GM18873 (cell line): ENCODE measurements around the gene FFAR3.

ENCODE experiments used
- ATAC-seq: cut with Tn5 transposase; IDR thresholded peaks from one replicate; pipeline ENCODE4 v1.9.1; 2021; ENCODE audit warnings: mild to moderate bottlenecking, moderate library complexity, moderate number of reproducible peaks; ENCODE audit not compliant: unreplicated experiment, low FRiP score

The FFAR3 gene

DNA sequence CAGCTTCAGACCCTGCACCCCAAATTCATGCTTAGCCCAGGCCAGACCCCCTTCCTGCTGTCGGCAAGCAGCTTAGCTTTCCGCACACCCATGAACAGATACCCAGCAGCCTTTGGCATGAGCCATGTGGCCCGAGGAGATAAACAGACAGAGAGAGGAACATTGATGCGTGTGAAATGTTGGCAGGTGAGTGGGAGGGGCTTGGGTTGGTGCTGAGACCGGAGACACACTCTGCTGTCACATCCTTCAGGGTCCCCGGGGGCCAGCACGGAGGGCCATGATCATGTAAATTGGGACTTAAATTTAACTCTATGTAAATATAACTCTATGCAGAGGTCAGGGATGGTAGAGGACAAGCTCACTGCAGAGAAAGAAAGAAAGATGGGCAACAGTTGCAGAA, 27.8 kb upstream of the FFAR3 start:
- peak; percentile 50 for ATAC-seq

DNA sequence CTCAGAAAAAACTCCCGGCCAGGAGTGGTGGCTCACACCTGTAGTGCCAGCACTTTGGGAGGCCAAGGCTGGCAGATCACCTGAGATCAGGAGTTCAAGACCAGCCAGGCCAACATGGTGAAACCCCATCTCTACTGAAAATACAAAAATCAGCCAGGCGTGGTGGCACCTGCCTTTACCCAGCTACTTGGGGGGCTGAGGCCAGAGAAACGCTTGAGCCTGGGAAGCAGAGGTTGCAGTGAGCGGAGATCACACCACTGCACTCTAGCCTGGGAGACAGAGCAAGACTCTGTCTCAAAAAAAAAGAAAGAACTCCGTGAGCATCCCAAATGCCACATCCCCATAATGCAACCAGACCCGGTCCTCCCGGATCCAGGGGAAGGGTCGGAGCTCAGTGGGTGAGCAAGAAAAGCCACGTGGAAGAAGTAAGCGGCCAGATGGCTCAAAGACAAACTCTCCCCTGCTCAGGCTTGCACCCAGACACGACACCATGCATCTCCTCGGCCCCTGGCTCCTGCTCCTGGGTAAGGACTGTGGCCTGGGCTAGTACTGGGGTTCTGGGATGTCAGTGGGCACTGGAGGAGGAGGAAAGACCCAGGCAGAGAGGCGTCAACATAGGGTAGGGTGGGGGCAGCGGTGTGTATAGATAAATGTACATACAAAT, 26.6 kb upstream of the FFAR3 start:
- no peak for ATAC-seq

DNA sequence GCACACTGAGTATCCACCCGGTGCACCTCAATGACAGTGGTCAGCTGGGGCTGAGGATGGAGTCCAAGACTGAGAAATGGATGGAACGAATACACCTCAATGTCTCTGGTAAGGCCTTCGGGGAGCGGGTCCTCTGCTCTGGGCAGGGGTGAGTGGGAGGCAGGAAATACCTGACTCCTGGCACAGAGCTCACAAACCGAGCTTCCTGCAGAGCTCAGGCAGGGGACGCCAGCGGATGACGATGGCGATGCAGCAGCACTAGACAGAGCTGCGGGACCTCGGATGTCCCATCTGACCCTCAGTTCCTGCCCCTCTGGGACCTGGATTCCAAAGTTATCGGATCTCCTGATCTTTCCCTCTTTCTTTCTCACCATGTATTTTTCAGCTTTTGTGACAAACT, 25.4 kb upstream of the FFAR3 start:
- no peak for ATAC-seq

DNA sequence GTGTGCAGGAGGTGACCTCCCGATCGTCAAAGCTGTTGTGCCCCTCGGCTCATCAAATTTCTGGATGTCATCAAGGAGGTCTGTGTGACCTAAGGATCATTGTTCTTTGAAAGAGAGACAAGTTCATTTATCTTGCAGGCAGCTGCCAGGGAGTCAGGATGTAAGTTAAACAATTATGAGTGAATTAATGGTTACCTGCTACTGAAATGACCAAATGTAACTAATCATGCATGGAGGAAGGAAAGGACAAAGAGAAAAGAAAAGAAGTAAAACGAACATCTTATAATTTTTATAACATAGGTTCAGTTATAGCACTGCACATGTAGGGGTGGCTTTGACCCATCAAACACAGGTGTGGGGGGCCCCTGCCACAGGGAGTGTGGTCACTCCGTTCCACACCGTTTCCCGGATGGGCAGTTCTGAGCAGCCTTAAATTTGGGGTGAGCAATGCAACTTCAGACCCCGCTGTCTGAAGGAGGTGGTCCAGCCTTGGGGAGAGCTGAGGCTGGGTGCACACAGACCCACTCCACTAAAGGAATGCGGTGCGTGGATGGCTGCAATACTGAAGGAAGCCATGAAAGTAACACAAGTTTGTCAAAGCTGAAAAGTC, 24.0 kb upstream of the FFAR3 start:
- ATAC-seq, result no peak

DNA sequence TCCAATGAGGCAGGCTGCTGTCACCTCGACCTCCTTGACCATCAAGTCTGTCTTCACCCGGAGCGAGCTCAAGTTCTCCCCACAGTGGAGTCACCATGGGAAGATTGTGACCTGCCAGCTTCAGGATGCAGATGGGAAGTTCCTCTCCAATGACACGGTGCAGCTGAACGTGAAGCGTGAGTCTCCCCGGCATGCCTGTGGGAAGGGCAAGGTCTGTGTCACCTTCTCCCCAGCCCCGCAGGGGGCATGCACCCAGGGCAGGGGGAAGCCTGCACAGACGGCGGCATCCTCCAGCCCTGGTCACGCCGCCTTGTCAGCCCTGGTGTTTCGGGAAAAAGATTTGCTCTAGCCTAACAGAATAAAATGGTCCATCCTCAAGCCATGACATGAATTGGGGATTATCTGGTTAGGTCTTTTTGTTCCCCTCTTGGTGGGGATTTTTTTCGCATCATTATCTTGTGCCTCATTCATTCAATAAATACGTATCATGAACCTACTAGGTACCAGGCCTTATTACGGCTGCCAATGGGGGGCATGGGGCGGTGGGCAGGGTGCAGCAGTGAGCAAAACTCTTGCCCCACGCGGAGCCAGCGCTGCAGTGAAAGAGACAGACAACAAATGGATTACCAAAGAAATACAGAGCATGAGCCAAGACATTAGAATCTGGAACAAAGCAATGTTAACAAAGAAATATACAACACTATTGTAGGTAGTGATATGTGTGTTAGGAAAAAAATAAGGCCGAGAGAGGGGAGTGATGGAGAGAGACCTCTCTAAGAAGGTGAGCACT, 21.9 kb upstream of the FFAR3 start:
- ATAC-seq, result no peak

DNA sequence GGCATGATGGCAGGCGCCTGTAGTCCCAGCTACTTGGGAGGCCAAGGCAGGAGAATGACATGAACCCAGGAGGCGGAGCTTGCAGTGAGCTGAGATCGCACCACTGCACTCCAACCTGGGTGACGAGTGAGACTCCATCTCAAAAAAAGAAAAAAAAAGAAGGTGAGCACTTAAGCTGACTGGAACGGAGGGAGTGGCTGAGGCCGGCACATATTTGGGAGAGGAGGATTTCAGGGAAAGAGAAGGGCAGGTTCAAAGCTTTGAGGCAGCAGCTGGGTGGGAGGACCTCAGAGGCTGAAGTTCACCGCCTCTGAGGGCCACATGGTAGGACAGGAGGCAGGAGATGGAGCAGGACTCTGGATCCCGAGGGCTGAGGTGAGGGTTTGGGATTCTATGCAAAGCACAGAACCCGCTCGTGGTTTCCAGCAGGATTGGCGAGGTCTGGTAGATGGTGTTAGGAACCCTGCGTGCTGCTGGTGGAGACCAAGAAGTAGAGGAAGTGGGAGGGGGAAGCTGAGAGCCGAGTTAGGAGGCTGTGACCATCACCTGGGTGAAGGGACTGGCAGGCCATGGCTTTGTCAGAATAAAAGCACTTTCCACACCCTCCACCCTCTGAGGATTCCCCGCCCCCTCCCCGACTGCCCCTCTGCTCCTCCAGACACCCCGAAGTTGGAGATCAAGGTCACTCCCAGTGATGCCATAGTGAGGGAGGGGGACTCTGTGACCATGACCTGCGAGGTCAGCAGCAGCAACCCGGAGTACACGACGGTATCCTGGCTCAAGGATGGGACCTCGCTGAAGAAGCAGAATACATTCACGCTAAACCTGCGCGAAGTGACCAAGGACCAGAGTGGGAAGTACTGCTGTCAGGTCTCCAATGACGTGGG, 20.9 kb upstream of the FFAR3 start:
- ATAC-seq, result no peak

DNA sequence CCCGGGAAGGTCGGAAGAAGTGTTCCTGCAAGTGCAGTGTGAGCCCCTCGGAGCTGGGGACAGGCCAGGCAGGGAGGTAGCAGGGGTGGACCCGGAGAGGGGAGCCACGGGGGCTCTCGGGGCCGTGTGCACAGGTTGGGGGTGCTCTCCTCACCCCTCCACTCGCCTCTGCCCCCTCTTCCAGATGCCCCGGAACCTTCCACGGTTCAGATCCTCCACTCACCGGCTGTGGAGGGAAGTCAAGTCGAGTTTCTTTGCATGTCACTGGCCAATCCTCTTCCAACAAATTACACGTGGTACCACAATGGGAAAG, 20.3 kb upstream of the FFAR3 start:
- ATAC-seq, result no peak

DNA sequence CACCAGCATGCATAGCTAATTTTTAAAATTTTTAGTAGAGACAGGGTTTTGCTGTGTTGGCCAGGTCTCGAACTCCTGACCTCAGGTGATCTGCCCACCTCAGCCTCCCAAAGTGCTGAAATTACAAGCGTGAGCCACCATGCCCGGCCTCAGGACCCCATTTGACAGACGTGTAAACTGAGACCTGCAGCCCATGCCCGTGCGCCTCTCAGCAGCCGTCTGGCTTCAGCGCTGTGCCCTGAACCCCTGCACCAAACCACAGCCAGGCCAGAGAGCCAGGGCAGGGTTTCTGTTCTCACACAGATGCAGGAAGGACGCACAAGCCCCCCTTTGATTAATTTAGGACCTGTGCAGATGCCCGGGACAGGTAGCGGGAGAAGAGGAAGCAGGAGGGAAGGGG, 17.8 kb upstream of the FFAR3 start:
- no peak for ATAC-seq

DNA sequence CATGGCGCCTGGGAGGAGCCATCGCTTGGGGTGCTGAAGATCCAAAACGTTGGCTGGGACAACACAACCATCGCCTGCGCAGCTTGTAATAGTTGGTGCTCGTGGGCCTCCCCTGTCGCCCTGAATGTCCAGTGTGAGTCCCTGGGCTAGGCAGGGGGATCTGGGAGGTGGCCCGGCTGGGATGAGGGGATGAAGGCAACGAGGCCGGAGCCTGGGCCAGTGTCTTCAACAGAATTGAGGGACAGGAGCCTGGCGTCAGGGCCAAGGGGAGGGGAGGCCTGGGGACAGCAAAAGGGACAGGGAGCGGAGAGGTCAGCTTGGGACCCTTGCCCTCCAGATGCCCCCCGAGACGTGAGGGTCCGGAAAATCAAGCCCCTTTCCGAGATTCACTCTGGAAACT, 17.3 kb upstream of the FFAR3 start:
- ATAC-seq, result no peak

DNA sequence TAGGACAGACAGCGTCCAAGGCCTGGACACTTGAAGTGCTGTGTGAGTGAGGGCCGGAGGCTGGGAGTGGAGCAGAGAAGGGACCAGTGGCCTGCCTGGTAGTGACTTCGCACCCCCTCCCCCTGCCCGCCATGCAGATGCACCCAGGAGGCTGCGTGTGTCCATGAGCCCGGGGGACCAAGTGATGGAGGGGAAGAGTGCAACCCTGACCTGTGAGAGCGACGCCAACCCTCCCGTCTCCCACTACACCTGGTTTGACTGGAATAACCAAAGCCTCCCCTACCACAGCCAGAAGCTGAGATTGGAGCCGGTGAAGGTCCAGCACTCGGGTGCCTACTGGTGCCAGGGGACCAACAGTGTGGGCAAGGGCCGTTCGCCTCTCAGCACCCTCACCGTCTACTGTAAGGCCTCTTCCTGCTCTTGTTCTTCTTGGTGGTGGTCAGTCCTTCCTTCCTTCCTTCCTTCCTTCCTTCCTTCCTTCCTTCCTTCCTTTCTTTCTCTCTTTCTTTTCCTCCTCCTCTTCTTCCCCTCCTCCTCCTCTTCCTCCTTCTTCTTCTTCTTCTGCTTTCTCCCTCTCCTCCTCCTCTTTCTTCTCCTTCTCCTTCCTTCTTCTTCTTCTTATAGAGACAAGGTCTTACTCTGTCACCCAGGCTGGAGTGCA, 16.6 kb upstream of the FFAR3 start:
- ATAC-seq, result no peak

DNA sequence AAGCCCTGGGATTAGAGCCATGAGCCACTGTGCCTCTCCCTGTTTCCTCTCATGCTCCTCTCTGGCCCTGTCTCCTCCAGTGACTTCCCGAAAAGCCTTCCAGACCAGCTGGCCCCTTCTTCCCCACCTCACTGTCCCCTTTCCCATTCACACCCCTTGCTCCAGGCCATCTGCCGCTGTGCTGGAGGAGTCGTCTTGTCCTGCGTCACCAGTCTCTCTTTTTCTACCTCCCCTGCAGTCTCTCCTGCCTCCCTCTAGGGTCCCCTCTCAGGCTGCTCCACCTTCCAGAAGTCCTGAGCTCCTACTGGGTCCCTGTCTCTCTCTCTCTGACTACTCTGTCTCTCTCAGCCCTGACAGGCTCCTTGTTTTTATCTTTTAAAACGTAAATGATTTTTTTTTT, 15.8 kb upstream of the FFAR3 start:
- no peak for ATAC-seq

DNA sequence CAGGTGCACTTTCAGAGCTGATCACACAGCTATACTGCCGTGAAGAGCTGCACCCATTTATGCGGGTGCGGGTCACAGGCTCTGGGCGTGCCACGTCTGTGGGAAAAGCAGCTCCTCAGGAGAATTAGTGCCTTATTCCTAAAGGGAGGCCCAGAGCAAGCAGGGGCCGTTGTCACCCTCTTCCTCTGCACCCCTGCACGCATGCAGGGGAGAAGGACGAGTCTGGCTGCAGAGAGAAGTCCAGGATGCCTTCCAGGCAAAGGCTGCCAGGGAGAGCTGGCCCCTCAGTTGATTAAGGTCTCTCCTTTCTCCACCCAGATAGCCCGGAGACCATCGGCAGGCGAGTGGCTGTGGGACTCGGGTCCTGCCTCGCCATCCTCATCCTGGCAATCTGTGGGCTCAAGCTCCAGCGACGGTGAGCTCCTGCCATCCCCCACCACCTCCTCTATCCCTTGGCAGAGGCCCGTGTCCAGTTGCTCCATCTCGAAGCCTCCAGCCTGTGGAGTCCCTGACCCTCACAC, 13.7 kb upstream of the FFAR3 start:
- ATAC-seq, result no peak

DNA sequence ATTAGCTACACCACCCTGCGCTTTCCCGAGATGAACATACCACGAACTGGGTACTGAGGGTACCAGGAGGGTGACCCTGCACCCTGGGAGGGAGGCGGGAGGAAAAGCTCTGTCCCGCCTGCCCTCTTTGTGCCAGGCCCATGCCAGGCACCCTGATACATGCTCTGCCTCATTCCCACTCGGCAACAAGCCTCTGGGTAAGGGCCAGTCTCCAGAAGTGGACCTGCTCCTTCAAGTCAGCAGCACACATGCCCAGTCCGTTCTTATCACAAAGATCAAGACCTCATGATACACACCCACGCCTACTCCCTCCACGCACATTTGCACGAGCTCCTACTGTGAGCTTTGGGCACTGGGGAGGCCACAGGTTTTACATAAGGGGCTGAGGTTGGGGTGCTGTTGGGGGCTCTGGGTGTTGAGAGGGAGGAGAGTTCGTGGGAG, 12.6 kb upstream of the FFAR3 start:
- no peak for ATAC-seq

DNA sequence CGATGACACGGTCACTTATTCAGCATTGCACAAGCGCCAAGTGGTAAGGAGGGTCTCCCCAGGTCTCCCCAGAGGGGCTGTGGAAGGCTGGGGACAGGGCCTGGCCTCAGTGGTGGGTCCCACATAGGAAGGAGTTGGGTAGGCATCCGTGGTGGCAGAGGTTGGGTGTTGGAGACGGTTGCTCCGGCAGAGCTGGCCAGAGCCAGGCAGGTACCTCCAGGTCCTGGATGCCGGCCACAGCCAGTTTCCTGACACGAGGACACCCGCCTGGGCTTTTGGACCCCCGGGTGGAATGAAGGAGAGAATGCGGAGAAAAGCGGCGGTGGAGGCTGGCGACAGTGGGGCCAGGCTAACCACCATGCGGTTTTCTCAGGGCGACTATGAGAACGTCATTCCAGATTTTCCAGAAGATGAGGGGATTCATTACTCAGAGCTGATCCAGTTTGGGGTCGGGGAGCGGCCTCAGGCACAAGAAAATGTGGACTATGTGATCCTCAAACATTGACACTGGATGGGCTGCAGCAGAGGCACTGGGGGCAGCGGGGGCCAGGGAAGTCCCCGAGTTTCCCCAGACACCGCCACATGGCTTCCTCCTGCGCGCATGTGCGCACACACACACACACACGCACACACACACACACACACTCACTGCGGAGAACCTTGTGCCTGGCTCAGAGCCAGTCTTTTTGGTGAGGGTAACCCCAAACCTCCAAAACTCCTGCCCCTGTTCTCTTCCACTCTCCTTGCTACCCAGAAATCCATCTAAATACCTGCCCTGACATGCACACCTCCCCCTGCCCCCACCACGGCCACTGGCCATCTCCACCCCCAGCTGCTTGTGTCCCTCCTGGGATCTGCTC, 11.8 kb upstream of the FFAR3 start:
- no peak for ATAC-seq

DNA sequence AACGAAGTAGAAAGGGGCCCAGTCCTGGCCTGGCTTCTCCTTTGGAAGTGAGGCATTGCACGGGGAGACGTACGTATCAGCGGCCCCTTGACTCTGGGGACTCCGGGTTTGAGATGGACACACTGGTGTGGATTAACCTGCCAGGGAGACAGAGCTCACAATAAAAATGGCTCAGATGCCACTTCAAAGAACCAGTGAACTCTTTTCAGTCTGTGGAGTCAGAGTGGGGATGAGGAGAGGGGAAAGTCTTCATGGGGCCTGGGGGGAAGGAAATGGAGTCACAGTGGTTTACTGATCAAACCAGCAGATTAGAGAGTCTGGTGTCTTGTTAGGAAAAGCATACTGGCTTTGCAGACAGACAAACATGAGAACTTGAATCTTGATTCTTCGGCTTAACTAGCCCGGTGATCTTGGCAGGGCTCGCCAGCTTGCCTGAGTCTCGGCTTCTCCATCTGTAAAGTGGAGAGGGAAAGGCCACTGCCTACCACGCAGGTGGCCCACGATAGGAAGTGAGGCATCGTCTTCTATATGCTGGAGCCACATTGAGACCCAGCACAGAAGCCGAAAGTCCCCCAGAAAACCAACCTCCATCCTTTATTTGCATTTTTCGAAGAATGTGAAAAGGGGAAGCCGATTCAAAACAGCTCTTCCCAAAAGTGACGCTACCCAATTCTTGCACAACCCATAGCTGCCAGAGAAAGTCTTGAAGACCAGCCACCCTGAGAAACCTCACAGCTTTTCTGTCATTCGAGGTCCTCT, 10.9 kb upstream of the FFAR3 start, which contains the start of gene FFAR1:
Gene FFAR1, plus strand, starts transcription at position 732 of the 759 bp plus-strand sequence. CDS start 3,650 bp downstream, outside the sequence.
- ATAC-seq, result peak; percentile 62

DNA sequence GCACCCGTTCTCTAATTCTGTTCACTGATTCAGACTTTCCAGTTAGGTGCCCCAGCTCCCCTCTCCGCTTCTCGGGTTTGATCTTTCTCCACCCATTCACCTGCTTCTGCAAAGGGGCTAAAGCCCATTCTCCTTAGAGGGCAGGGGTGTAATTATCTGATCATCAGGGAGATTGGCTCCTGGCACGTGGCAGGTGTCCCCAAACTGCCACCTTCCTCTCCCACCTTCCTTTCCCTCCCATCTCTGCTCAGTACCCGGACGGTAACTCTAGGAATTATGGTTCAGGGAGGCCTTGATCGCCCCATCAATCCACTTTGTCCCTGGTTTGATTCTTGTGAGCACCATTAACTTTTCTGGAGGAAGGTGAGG, 10.3 kb upstream of the FFAR3 start:
- ATAC-seq, result no peak

DNA sequence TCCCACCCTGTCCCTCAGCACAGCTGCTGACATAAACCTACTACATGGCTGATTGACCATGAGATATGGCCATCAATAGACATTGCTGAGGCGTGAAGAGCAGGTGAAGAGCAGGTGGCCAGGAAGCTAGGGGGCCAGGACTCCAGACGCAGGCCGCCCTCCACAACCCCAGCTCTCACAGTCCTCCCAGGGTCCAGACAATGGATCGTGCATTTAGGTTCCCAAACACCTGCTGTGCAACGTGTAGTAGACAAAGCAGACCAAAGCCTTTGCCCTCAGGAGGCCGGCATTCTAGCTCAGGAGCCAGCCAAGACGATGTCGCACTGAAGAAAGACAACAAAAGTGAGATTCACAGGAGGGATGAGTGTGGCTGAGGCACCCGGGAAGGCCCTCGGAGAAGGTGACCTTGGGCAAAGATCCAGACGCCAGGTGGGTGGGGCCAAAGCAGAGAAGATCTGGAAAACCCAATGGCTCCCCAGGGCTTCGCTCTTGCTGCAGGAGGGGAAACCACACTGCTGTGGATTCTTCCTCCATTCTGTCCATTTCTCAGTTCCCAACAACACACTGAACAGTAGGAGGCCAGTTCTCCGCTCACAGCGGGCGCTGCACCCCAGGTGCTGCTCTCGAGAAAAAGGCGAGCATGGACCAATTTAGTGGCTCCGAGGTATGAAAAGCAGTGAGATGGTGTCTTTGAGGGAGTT, 9.2 kb upstream of the FFAR3 start:
- no peak for ATAC-seq
